Keratinocyte (primary cell): ENCODE results near the gene DDT.
"Not testable (repeated sequence)": the region's sequence is repeated elsewhere in the genome, so short reads cannot be mapped to it uniquely, and the experiment has no call there.

Experiments
- EZH2 ChIP-seq: IDR thresholded peaks from one replicate; pipeline ENCODE4 v1.6.1; 2012; ENCODE audit warnings: inconsistent platforms, mild to moderate bottlenecking, low read length, moderate library complexity
- TF ChIP-seq, protein P1 (sequence below), 3 experiments: IDR thresholded peaks in 1 of 3; conservative IDR thresholded peaks in 1 of 3; optimal IDR thresholded peaks in 1 of 3; 2 replicates in 2 of 3; 3 replicates in 1 of 3; pipeline versions ENCODE3 to v1.5.1; 2011; ENCODE audit warnings: low read length in 3 of 3, mild to moderate bottlenecking in 3 of 3, moderate library complexity in 2 of 3, control low read depth in 1 of 3, inconsistent platforms in 1 of 3; ENCODE audit not compliant: insufficient read depth in 2 of 3; ENCODE audit errors: extremely low read depth in 1 of 3

DNA sequence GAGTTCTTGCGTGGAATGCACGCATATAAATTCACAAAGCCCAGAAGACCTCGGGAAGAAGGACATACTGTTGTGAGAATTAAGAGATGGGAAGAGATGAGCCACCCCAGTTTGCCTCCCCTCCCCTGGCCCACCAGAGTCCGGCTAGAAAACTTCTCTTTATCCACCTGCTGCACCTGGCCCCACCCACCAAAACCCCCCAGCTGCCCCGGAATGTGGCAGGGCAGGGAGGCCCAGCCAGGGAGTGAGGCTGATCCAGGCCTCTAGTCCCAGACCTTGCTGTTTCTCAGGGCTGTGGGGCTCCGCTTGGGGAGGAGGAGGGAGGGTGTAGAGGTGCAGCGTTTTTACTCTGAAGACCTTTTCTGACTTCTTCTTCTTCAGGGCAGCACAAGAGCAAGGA lies 6.3 kb upstream of the DDT start:
- not testable (repeated sequence) for TF ChIP-seq EZH2
- TF ChIP-seq, protein P1, sequence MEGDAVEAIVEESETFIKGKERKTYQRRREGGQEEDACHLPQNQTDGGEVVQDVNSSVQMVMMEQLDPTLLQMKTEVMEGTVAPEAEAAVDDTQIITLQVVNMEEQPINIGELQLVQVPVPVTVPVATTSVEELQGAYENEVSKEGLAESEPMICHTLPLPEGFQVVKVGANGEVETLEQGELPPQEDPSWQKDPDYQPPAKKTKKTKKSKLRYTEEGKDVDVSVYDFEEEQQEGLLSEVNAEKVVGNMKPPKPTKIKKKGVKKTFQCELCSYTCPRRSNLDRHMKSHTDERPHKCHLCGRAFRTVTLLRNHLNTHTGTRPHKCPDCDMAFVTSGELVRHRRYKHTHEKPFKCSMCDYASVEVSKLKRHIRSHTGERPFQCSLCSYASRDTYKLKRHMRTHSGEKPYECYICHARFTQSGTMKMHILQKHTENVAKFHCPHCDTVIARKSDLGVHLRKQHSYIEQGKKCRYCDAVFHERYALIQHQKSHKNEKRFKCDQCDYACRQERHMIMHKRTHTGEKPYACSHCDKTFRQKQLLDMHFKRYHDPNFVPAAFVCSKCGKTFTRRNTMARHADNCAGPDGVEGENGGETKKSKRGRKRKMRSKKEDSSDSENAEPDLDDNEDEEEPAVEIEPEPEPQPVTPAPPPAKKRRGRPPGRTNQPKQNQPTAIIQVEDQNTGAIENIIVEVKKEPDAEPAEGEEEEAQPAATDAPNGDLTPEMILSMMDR (optimal IDR thresholded peaks at IDR 0.05 in 1 of 3, IDR thresholded peaks at IDR 0.05 in 1 of 3, conservative IDR thresholded peaks at IDR 0.05 in 1 of 3; ENCODE audit: extremely low read depth in 1 of 3, insufficient read depth in 2 of 3, low read length in 3 of 3), result not testable (repeated sequence)
